IPS-NIHi7 (cell line): Measurements from ENCODE around the gene FREY1.

Experiments used
- DNase-seq: peaks from one replicate; pipeline ENCODE4 v3.0.0; 2012; ENCODE audit warnings: mixed read lengths; ENCODE audit errors: extremely low spot score

Gene FREY1, protein sequence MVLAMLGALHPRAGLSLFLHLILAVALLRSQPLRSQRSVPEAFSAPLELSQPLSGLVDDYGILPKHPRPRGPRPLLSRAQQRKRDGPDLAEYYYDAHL

GRCh38 chr11:45906965-45907611 is at the start of gene FREY1:
Gene FREY1 (minus strand): TSS chr11:45907271. CDS start chr11:45907245, 26 bp downstream.
- no peak for DNase-seq

GRCh38 chr11:45949992-45950407 is 42.9 kb upstream of the FREY1 start:
- no peak for DNase-seq

GRCh38 chr11:45948356-45948755 is 41.3 kb upstream of the FREY1 start:
- DNase-seq = no peak

DNA sequence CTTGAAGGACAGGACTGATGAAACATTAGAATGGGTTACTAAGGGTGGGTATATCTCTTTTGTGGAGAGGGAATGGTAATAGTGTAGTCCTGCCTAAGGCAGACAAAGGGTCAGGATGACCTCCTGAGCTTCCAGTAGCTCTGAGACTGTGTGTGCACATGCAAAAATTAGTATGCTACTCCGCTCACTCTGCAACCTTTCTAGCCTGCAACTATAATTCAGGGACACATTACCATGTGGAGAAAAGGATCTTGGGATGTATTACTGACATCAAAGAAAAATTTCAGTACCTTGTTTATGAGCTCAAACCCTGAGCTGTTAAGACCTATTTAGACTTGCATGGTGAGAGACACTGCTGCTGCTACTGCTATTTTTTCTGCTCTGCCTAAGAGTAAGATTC is 40.8 kb upstream of the FREY1 start:
- DNase-seq = no peak

DNA sequence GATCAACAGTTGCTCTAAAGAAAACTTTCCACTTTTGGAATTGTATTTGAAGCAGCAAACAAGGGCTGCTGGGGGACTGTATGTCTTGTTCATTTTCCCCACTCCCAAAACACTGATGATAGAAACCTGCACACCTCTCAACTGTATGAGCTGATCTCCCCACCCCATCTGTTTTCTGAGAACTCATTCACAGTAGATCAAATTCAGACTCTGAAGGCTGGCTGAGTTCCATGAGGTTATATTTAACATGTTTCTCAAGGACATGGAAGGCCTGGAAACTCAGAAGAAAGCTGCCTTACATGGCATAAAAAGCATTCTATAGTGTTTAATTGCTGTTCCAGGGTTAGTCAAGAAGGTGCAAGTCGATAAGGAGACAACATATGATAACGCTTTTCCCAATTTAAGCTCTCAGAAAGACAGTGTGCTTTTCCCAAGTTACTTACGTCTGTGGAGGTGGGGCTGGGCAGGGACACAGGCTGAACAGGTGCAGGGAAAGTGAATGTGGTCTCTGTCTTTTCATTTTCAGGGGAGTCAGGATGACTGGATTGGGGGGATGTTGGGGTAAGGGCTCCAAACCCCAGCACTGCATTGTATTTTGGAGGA is 38.4 kb upstream of the FREY1 start:
- no peak for DNase-seq

DNA sequence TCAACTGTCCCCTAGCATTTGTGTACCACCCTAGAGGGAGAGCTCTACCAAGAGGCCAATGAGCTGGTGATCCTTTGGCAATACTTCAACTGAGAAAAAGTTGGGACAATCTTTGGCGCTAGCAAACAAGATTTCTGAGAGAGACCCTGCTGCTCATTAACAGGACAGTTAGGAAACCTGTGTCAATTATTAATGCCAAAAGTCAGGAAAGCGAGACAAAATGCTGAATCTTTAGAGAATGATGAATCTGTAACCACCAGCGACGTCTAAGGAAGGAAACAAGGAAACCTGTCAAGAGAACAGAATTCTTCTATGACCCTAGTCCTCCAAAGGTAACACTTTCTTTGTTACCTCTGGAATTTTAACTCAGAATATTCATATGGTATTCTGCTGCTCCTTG is 35.3 kb upstream of the FREY1 start:
- DNase-seq = no peak

DNA sequence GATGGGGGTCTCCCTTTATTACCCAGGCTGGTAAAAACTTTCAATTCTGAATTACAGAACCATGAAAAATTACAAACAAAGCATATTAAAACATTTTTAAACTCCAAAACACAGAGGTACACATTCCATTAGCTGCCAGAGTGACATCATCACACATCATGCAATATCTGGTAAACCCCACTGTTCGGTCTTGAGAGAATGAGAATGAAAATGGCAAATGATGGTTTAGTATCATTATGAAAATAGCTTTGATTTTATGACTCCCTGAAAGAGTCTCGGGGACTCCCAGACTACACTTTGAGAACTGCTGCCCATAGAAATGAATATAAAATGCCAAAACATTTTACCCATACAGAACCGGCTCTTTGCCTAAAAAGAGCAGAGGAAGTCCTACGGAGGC is 34.2 kb upstream of the FREY1 start:
- no peak for DNase-seq

GRCh38 chr11:45939836-45940235 is 32.8 kb upstream of the FREY1 start:
- DNase-seq = no peak

DNA sequence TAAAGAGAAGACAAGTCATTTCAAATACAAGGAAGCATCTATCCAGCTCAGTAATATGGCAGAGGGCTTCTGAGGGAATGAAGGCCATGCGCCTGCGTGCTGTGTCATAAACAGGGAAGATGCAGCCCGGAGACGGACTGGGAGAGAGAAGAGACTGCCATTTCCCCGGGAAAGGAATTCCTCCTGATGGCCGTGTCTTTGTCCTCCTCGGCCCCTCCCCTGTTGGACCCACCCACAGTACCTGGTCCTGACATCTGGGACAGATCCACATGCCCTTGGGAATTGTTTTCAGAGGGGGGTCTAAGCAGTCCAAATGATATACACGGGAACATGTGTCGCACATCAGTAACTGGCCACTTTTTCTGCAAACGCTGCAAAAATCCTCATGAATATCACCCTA is 30.8 kb upstream of the FREY1 start:
- no peak for DNase-seq

GRCh38 chr11:45936511-45937054 is 29.5 kb upstream of the FREY1 start:
- DNase-seq = no peak

DNA sequence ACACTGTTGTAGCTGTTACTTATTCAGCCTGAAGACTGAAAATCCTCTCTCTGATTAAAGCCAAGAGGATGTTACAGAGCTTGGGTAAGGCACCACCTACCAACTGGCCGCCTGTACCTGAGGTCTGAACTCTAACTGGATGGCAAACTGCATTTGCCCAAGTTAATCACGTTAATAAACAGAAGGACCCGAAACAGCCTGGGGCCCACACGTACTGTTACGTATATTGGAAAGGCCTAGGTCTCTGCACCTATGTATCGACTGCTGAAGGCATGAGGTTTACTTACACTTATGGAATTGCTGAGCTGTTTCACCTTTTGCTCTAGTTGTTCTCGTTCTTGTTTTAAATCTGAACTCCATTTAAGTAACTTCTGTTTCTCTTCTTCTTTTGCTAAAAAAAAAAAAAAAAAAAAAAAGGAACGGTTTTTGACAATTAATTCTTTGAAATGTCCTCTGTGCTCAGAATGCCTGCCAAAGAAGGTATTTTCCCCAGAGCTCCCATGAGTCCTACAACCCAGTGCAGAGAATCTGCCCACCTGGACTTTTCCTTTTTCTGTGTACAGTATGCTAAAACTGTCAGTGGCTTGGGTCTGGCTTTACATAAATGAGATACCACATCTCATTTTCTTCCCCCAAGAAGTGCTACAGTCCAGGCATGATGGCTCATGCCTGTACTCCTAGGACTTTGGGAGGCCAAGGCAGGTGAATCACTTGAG is 28.4 kb upstream of the FREY1 start:
- DNase-seq = no peak

GRCh38 chr11:45934580-45935318 is 27.7 kb upstream of the FREY1 start:
- DNase-seq = no peak

- no peak for DNase-seq
These were observed 26.9 kb upstream of the FREY1 start for GRCh38 chr11:45933846-45934579.

DNA sequence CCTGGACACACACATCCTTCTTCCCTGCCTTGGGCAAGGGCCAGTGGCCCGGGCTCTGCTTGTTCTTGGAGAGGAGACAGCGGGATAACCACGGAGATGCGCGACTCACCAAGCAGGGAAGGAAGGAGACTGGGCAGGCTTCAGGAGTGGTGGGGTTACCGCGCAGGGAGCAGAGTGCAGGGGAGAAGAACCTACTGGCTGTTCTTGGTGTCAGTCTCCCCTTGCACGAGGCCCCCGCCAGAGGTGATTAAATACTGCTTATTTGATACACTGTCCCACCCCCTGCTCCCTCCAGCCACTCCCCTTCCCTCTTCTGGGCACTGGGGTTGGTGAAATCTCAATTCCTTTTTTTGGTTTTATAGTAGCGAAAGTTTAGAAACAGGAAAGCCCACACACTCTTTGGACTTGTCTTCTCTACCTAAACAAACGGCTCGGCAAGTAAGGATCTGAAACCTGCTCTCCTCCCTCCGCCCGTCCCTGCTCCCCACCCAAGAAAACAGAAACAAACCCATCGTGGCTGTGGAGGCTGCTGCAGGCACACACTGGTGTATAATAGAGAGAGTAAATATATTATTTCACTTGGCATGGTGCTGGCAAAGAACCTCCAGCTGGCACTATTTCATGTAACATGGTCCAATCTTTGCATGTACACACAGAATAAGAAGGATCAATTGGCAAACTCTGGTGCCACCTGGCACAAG is 26.2 kb upstream of the FREY1 start:
- no peak for DNase-seq

DNA sequence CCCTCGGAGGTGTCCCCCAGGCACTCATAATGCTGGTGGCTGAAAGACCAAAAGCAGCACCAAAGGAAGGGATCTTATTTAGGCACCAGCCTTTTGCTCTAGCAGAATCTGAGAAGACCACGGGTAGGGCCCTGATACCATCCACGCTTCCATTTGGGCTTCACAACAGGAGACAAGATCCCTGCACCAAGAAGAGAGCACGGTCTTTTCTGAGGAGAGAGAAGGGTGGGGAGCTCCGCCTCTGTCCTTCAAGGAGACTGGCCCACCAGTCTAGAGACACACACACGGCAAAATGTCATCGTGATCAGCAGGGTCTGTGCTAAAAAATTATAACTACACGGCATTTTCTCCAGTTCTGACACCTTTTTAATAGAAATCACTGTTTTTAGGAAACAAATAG is 25.1 kb upstream of the FREY1 start:
- no peak for DNase-seq

GRCh38 chr11:45931739-45932138 is 24.7 kb upstream of the FREY1 start:
- DNase-seq = no peak

DNA sequence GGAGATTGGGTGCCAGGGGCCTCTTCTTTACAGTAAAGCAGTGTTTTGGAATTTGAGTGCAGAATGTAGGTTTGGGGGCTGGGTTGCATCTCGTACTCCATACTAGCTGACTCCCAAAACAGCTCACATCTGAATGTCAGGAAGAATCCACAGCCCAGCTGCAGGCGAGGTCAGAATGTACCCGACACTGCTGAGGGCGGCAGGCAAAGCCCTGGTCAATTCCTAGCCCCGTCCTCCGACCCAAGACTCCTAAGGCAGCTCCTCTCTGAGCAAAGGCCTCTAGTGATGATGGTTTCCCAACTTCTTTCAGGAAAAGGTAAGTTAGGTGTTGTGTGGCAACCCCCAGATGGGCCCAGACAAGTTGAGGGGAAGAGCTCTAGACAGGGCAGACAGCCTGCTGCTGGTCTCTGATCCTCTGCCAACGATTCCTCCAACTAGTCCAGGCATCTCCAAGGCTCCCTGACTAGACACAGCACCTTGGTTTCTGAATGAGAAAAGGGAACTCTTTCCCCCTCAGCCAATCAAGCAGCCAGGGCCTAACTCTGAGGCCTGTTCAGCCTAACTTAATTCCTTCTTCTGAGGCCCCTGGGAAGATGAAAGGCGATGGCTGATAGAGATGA is 24.0 kb upstream of the FREY1 start:
- no peak for DNase-seq

GRCh38 chr11:45930031-45930794 is 23.1 kb upstream of the FREY1 start:
- no peak for DNase-seq

- no peak for DNase-seq
These were observed 22.5 kb upstream of the FREY1 start for GRCh38 chr11:45929486-45930030.
